Measurements from ENCODE around the gene KCNIP1.

DNA sequence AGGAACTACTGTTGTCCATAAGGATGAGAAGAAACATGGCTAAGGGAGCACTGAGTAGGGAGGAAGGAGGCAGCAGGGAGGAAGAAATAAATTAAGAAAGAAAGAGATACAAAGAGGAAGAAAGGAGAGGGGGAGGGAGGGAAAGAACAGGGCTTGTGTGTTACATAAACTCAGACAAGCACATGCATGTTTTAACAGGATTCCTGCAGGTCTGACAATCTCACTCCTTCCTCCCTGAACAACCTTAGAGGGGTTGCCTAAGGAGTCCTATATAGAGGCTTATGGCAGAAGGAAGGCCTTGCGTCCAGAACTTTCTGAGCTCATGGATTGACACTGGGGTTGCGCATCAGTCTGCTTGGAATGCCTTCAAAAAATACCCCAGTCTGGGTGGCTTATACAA lies 4.2 kb upstream of the KCNIP1 start:
- TF ChIP-seq, protein P1, sequence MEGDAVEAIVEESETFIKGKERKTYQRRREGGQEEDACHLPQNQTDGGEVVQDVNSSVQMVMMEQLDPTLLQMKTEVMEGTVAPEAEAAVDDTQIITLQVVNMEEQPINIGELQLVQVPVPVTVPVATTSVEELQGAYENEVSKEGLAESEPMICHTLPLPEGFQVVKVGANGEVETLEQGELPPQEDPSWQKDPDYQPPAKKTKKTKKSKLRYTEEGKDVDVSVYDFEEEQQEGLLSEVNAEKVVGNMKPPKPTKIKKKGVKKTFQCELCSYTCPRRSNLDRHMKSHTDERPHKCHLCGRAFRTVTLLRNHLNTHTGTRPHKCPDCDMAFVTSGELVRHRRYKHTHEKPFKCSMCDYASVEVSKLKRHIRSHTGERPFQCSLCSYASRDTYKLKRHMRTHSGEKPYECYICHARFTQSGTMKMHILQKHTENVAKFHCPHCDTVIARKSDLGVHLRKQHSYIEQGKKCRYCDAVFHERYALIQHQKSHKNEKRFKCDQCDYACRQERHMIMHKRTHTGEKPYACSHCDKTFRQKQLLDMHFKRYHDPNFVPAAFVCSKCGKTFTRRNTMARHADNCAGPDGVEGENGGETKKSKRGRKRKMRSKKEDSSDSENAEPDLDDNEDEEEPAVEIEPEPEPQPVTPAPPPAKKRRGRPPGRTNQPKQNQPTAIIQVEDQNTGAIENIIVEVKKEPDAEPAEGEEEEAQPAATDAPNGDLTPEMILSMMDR (IDR thresholded peaks at IDR 0.05) = no peak
- TF ChIP-seq, protein P2, sequence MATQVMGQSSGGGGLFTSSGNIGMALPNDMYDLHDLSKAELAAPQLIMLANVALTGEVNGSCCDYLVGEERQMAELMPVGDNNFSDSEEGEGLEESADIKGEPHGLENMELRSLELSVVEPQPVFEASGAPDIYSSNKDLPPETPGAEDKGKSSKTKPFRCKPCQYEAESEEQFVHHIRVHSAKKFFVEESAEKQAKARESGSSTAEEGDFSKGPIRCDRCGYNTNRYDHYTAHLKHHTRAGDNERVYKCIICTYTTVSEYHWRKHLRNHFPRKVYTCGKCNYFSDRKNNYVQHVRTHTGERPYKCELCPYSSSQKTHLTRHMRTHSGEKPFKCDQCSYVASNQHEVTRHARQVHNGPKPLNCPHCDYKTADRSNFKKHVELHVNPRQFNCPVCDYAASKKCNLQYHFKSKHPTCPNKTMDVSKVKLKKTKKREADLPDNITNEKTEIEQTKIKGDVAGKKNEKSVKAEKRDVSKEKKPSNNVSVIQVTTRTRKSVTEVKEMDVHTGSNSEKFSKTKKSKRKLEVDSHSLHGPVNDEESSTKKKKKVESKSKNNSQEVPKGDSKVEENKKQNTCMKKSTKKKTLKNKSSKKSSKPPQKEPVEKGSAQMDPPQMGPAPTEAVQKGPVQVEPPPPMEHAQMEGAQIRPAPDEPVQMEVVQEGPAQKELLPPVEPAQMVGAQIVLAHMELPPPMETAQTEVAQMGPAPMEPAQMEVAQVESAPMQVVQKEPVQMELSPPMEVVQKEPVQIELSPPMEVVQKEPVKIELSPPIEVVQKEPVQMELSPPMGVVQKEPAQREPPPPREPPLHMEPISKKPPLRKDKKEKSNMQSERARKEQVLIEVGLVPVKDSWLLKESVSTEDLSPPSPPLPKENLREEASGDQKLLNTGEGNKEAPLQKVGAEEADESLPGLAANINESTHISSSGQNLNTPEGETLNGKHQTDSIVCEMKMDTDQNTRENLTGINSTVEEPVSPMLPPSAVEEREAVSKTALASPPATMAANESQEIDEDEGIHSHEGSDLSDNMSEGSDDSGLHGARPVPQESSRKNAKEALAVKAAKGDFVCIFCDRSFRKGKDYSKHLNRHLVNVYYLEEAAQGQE (IDR thresholded peaks at IDR 0.05; ENCODE audit: insufficient read depth in 1 of 2, low read depth in 2 of 2, low read length in 1 of 2) = no peak

All from Panc1 (cell line).